NCI-H774 (cell line): ENCODE results near the gene IL9R.
"Not testable (repeated sequence)": the region's sequence is repeated elsewhere in the genome, so short reads cannot be mapped to it uniquely, and the experiment has no call there.

Experiments
- DNase-seq: peaks from one replicate; lab custom pipeline; 2025; lab: John Stamatoyannopoulos, UW

IL9R gene, protein sequence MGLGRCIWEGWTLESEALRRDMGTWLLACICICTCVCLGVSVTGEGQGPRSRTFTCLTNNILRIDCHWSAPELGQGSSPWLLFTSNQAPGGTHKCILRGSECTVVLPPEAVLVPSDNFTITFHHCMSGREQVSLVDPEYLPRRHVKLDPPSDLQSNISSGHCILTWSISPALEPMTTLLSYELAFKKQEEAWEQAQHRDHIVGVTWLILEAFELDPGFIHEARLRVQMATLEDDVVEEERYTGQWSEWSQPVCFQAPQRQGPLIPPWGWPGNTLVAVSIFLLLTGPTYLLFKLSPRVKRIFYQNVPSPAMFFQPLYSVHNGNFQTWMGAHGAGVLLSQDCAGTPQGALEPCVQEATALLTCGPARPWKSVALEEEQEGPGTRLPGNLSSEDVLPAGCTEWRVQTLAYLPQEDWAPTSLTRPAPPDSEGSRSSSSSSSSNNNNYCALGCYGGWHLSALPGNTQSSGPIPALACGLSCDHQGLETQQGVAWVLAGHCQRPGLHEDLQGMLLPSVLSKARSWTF

DNA sequence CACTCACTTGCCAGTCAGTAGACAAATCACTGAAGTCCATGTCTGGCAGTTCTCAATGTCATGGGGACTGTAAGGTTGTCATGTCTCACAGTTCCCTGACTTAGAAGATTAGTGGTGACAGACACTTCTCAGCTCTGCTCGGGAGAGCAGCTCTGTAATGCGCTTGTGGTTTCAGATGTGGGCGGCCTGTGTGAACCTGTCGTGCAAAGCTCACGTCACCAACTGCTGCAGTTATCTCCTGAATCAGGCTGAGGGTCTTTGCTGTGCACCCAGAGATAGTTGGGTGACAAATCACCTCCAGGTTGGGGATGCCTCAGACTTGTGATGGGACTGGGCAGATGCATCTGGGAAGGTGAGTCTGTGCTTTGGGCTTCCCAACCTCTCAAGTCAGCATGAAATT, at the start of gene IL9R:
Gene IL9R, plus strand, starts transcription at position 261 of the 400 bp plus-strand sequence. Its CDS starts 64 bp downstream, at position 325.
- no peak for DNase-seq

DNA sequence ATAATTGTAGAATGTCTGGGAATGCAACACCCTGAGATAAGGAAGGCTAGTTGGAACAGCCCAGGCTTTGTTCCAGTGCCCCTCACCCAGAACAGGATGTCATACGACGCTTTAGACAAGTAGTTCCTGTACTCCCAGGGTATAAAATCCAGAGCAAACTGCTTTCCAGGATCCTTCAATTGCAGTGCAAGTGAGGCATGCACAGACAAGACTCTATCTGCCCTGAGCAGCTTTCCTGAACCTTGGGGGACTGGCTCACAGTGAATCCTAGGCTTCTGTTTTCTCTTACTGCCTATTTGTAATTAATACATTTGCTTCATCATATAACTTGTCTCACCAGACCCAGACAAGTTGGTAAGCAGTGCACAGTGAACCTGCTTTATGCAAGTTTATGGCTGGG, 48.4 kb upstream of the IL9R start:
- DNase-seq = no peak

DNA sequence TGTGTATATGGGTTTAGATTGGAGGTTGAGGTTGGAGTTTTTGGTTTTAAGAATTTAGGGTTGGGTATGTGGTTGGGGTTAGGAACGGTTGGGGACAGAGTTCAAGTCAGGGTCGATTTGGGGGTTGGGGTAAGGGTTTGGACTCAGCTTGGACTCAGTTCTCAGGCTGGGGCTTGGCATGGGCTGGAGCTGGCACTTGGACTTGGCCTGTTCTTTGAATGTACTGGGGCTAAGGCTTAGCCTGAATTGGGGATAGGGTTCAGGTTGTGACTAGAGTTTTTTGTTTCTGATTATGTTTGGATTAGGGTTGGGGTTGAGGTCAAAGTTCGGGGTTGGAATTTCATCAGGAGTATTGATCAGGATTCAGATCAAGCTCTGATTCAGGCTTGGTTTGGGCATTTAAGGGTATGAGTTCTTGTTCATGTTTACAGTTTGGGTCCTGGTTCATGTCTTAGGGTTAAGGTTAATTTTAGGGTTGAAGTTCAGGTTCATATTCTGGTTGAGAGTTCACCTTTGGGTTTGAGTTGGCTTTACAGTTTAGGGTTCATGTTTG, 46.2 kb upstream of the IL9R start:
- DNase-seq = no peak

DNA sequence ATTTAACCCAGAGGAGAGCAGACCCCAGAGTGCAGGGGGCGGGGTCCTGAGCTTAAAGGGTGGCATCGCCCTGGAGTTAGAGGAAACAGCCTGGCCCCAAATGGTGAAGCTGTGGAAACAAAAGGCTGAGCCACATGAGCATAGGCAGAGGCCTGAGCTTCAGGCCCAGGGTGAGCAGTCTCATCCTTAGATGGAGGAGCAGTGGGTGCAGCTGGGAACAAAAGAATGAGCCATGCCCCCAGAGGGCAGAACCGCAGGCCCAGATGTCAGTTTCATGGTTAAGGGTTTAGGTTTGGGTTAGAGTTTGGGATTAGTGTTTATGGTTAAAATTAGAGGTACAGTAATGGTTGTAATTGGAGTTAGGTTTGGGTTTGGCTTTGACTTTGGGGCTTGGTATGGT, 44.4 kb upstream of the IL9R start:
- no peak for DNase-seq

DNA sequence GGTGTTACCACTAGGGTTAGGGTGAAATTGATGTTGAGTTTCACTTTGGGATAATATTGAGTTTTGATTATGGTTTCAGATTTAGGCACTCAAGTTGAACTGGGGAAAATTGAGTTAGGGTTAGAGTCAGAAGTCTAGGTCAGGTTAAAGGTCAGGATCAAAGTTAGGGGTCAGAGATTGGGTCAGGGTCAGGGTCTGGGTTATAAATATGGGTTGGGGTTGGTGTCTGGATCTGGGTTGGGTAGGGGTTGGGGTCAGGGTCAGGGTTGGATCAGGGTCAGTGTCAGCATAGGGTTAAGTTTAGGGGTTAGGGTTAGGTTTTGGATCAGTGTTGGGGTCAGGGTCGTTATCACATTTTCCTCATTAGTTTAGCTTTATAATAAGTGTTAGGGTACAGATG, 42.7 kb upstream of the IL9R start:
- no peak for DNase-seq

DNA sequence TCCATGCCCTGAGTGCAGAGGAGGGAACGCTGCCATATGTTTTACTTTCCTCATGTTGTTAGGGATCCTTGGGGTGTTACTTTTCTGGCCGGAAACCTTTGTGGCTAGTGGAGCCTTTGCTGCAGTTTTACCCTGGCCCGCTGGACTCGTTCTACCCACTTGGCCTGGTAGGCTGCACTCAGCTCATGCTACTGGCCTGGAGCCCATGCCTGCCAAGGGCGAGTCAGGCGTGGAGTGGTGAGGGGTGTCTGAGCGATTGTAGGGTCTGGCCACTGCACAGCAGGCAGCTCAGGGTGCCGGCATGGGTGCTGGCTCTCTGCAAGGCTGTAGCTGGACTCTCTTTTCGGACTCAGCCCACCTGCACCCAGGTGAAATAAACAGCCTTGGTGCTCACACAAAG, 41.4 kb upstream of the IL9R start:
- DNase-seq = no peak

DNA sequence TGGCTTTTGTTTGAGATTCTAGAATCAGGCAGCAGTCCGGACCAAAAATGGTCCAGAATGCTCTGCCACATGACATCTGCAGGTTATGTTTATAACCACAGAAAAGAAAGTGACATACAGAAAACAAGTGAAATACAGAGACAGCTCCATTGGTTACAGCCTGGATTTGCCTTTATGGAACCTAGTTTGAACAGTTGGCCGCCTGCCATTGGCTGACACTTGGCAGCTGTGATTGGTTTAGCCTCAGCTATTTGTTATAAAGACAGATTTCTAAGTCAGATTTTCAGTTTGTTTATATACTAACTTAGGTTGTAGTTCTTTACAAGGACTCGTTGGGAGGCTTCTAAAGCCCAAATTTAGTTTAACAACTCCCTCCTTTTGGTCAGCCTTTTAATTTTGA, 40.8 kb upstream of the IL9R start:
- DNase-seq = no peak

DNA sequence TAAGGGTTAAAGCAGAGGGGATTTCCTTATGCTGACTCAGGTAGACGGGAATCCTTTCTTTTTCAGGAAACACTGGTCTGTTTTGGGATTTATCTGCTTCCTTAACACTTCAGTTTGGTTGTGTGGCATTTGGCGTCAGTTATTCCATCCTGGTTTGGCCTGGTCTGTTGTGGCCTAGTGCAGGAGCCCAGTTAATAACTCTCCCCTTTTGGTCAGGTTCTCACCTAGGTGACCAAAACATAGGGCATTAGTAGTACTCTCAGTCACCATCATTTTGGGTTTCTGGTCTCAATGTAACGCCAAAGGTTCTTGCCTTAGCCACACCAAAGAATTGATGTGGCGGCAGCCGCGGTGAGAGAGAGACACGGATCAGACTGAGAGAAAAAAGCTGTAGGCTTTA, 39.7 kb upstream of the IL9R start:
- no peak for DNase-seq

DNA sequence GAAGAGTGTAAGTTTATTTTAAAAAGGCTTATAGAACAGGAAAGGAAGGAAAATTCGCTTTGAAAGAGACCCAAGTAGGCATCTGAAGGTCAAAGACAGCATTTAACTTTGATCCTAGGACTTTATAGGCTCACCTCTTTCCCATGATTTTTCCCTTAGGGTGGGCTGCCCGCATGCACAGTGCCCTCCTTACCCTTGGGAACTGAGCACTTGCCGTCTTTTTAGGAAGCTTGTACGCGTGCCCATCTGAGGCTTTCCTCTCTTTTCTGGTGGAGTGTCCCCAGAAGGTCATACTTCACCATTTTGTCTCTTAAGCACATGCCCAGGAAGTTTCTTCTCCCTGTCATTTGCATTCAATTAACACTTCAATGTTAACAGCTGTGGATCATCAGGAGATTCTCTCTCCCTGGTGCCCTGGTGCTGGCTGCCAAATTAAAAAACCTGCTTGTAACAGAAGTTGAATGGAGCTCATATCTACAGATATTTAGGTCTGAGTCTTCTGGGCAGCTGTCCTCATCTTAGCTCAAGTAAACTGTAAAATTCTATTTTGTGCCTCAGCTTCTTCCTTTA, 38.4 kb upstream of the IL9R start:
- no peak for DNase-seq

DNA sequence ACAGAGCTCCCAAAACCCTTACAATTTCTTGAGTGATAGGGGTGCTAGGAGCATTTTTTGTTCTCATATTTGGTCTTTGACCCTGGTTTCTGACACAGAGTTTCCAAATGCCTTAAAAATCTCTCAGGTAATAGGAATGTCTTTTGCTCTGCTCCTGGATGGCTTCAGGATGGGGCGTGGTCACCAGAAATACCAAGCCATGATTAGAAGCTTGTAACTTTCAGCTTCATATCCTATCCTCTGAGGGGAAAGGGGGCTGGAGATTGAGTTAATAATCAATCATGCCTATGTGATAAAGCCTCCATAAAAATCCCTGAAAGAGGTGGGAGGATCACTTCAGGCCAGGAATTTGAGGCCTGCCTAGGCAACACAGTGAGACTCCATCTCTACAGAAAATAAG, 34.6 kb upstream of the IL9R start:
- DNase-seq = no peak

DNA sequence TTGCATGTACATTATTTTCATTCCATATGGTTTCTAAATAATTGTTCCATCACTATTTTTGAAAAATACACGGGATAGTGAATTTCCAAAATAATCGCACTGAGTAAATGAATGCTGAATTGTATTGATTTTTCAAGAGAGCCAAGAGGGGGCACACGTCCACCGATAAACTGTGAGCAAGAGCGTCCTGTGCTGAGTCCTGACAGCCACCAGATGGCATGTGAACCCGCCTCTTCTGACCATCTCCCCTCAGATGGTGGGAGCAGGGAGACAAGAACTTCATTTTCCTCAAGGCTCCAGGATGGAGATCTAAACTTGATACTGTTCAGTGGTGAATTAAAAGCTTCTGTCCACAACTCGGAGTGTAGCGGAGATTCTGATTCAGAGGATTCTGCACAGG, 30.6 kb upstream of the IL9R start:
- no peak for DNase-seq

DNA sequence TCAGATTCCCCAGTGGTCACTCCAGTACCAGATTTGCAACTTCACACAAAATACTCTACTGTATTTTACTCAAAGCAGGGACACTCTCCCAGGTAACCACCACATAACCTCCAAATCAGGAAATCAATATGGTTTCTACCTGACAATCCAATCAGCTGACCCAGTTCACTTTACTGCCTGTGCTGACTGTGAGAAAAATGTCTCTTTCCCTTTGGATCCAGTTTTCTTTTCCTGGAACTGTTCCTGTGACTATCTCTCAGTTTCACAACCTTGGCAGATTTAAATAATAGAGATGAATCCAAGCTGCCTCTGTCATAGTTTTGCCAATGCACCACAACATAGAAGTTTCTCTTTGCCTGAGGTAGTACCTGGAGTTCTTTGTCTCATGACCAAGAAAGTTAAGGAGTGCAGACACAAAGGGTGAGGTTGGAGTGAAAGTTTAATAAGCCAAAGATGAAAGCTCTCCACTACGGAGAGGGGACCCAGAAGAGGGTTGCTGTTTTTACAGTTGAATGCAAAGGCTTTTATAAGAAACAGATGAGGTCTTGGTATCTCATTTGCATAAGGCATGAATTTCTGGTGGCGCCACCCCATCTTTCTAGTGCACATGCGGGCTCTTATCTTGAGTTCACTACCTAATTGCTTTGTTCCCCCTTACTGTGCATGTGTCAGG, 29.7 kb upstream of the IL9R start:
- no peak for DNase-seq

DNA sequence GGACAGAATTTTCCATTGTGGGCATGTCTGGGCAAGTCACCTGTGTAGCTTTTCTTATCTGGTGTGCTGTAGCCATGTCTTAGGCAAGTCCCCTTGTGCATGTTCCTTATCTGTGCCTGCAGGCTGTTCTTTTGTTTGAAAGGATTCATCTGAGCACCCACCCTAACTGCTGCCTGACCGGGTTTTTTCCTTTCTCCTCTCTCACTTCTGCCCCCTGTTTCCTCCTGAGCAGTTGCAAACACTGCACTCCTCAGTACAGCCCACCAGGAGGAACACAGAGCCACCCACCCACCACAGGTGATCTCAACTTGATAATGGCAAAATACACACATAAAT, 29.2 kb upstream of the IL9R start:
- no peak for DNase-seq

DNA sequence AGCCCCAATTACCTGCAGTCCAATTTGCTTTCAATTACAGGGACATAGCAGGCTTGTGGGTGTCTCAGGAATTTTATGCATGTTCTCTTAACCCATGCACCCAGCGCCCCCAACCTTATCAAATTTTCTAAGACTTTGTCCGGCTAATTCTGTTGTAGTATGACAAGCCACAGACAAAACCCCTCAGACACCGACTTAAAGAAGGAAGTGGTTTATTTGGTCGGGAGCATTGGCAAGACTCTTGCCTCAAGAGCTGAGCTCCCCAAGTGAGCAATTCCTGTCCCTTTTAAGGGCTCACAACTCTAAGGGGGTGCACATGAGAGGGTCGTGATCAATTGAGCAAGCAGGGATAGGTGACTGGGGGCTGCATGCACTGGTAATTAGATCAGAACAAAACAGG, 28.7 kb upstream of the IL9R start:
- DNase-seq = no peak

DNA sequence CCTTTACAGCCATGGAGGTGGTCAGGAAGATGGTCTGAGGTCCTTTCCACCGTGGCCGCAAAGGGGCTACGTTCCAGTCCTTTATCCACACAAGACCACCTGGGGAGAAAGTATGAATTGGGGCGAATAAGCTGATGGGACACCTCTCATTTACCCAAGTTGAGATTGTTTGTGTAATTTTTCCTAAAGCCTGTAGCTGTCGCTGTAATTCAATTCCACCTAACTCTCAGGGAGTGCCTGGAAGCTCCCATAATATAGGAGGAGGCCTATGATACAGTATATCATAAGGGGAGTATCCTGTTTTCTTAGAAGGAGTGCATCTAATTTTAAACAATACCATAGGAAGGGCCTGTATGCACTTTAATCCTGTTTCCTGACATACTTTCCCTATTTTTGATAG, 25.8 kb upstream of the IL9R start:
- DNase-seq = not testable (repeated sequence)

DNA sequence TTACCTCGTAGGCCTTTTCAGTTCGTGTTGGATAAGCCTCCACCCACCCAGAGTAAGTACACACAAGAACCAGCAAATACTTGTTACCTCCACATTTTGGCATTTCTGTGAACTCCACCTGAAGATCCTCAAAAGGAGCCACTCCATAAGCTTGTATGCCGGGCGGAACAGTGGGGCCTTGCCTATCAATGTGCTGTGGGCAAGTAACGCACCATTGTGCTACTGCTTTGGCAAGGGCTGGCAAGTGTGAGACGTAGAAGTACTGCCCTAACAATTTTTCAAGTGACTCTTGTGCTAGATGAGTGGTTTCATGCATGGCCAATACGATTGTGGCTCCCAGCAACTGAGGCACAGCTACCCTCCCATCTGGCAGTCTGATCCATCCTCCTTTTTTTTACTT, 25.3 kb upstream of the IL9R start:
- DNase-seq = not testable (repeated sequence)

DNA sequence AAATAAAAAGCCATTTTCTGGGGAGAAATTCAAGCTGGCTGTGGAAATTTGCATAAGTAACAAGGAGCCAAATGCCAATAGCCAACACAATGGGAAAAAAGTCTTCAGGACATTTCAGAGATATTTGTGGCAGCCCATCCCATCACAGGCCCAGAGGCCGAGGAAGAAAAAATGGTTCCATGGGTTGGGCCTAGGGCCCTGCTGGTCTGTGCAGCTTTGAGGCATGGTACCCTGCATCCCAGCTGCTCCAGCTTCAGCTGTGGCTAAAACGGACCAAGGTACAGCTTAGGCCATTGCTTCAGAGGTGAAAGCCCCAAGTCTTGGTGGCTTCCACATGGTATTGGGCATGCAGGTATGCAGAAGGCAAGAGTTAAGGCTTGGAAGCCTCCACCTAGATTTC, 14.2 kb upstream of the IL9R start:
- no peak for DNase-seq

DNA sequence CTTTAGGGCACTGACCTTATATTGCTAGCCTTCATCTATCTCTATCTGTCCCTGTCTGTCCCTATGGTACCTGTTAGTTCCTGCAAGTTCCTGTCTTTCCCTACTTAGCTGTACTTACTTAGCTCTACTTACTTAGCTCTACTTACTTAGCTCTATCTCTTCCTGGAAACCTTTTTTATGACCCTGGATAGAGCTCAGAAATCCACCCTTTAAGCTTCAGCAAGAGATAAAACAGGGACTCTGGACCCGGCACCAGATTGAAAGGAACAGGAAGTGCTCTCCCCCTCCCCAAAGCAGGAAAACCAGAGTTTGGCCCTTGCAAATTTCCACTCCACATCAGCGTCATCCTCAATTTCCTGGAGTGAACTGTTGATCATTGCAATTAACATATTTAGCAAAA, 12.3 kb upstream of the IL9R start:
- no peak for DNase-seq

DNA sequence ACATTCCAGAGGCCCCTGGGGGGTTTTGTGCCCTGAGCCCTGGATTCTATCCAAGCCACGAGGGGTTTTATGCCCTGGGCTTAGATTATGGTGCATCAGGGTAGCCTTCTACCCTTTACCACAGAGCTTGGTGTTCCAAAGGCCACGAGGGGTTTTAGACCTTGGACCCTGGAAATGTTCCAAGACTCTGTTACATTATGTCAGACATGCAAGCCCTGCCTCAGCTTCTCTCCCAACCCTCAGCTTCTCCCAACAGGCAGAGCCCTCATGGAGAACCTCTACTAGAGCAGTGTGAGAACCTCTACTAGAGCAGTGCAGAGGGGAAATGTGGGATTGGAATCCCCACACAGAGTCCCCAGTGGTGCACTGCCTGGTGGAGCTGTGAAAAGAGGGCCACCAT, 10.5 kb upstream of the IL9R start:
- DNase-seq = not testable (repeated sequence)

DNA sequence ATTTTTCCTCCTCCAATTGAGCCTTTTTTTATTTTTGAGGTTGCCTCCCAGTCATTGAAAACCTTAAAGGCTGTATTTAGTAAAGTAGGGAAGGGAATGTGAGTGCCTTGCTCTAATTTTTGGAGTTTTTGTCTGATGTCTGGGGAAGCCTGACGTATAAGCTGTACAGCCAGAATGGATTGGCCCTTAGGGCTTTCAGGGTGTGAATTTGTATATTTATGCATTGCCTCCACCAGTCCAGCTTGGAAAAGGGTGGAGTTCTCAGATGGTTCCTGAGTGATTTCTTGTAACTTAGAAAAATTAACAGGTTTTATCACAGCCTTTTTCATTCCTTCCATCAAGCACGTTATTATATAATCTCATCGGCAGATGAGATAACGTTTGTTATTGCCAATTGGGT, 8.6 kb upstream of the IL9R start:
- DNase-seq = no peak

DNA sequence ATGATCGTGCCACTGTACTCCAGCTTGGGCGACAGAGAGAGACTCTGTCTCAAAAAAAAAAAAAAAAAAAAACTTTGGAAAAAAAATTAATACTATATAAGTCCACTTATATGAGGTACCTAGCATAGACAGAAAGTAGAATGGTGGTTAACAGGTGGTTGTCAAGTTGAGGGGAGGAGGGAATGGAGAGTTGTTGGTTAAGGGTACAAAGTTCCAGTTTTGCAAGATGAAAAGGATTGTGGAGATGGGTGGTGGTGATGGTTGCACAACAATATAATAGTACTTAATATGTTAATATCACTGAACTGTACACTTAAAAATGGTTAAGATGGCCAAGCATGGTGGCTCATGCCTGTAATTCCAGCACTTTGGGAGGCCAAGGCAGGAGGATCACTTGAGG, 4.1 kb upstream of the IL9R start:
- DNase-seq = no peak

DNA sequence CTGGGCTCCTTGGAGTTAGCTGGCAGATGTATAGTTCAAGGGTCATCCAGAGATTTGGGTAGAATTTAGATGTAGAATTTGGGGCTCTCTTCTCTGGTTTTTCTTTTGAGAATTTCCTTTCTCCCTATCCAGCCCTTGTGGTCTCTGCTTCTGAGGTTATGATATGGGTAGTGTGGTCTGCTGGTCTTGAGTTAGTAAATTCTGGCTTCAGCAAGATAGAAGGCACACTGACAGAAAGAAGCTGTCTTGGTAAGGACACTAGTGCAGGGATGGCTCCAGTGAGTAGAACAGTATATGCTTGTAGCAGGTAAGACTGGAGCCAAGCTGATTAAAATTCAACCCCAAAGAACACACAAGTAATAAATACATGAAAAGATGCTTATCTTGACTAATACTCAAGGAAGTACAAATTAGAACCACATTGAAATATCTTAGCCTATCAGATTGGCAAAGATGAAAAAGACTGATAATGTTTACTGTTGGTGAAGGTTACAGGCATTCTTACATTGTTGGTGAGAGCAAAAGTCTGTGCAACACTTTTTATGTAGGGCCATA, 2.1 kb upstream of the IL9R start:
- no peak for DNase-seq

DNA sequence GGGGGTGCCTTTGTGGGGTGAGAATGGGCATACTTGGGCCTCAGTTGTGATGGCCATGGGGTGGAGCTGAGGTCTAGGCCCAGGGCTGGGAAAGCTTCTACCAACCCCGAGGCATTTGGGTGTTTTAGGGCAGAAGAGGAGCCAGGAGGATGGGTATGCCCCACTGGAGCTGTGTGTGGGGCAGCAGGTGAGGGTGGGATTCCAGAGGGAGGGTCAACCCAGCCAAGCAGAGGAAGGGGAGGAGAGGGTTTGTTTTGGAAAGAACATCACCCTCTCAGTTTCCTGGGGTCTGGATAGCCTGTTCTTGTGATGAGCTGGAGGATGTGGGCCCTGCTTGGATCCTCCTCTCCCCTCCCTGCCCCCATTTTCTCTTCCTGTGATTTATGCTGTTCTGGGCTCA, 620 bp downstream of the IL9R start:
- no peak for DNase-seq
